HG02970 (cell line): ENCODE results near the gene POLR2E.

Experiments
- ATAC-seq: cut with Tn5 transposase; IDR thresholded peaks from one replicate; pipeline ENCODE4 v1.9.1; 2021; ENCODE audit warnings: mild to moderate bottlenecking, moderate library complexity, moderate number of reproducible peaks; ENCODE audit not compliant: unreplicated experiment, low FRiP score

Gene POLR2E

DNA sequence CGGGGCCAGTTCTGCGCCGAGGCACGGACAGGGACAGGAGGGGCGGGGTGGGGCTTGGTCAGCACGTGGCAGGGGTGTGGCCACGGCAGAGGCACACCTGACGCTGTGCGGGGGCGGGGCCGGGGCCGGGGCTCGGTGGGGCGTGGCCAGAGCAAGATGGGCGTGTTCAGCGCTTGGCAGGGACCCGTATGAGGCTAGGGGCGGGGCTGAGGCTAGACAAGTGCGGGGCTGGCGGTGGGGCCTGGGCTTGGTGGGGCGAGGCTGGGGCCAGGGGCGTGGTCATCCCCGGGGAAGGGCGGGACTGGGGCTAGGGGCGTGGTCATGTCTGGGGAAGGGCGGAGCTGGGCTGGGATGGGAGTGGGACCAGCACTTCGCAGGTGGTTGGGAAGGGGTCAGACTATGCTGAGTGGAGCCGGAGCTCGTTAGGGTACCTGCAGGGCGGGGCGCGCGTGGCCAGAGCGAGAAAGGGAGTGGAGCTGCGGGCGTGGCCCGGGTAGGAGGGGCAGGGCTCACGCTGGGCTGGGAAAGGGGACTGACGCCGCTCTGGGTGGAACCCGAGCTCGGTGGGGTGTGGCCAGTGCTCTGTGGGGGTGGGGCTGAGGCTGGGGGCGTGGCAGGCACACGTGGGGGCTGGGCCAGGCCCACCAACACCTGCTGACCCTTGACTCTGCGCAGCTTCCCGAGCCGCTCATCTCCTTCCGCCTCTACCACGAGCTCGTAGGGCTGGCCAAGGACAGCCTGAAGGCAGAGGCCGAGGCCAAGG lies 12.8 kb downstream of the POLR2E start:
- ATAC-seq, result no peak

DNA sequence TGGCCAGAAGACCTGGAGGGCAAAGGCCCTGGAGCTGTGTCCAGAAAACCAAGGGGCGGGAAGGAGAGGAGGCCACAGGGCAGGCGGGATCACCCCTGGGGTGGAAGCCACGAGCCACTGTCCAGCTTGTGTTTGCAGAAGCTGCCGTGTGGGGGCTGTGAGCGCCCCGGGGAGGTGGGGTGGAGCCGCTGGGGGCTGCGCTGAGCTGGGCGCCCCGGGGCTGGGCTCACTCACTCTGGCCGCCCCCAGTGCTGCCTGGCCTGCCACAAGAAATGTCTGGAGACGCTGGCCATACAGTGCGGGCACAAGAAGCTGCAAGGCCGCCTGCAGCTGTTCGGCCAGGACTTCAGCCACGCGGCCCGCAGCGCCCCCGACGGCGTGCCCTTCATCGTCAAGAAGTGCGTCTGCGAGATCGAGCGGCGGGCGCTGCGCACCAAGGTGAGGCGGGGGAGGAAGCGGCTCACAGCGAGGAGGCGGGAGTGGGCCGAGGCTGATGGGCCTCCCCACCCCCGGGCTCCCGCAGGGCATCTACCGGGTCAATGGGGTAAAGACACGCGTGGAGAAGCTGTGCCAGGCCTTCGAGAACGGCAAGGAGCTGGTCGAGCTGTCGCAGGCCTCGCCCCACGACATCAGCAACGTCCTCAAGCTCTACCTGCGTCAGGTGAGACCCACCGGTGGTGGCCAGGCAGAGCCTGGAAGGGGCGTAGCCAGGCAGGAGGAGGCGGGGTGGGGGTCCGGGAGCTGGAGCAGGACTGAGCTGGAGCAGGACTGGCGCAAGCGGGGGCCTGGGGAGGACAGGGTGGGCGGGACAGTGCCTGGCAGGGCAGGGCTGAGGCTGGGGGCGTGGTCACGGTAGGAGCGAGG lies 13.6 kb downstream of the POLR2E start:
- ATAC-seq, result no peak

- no peak for ATAC-seq
Observed at GRCh38 chr19:1080360-1081161, 14.6 kb downstream of the POLR2E start.

GRCh38 chr19:1079566-1080111 lies 15.5 kb downstream of the POLR2E start:
- no peak for ATAC-seq

DNA sequence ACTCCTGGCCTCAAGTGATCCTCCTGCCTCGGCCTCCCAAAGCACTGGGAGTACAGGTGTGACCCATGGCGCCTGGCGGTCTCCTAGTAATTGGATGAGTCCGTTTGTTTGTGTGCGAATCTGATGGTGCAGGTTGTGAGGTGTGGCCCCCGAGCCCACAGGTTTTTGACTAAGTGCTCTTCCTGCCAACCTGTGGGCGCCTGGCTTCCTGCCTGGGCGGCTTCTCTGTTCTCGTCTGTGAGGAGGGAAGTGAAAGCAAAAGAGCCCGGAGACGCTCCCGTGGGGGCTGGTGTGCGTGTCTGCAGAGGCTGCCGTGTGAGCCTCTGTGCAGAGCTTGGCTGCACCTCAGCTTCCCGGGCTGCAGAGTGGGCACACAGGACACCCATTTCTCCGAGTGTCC lies 18.2 kb downstream of the POLR2E start:
- ATAC-seq, result no peak

DNA sequence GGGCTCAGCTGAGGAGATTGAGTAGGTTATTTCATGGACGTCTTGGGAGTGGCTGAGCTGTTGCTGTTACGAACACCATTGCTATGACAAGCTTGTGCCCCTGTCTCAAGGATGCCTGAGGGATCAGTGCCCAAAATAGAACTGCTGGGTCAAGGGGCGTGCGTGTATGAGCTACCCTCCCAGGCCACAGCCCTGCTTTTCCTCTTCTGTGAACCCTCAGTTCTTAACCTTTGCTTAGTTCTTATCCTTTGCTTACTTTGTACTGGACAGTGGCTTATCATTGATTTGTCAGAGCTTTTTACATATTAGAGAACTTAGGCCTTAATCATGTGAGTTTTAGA lies 19.2 kb downstream of the POLR2E start:
- ATAC-seq, result no peak

DNA sequence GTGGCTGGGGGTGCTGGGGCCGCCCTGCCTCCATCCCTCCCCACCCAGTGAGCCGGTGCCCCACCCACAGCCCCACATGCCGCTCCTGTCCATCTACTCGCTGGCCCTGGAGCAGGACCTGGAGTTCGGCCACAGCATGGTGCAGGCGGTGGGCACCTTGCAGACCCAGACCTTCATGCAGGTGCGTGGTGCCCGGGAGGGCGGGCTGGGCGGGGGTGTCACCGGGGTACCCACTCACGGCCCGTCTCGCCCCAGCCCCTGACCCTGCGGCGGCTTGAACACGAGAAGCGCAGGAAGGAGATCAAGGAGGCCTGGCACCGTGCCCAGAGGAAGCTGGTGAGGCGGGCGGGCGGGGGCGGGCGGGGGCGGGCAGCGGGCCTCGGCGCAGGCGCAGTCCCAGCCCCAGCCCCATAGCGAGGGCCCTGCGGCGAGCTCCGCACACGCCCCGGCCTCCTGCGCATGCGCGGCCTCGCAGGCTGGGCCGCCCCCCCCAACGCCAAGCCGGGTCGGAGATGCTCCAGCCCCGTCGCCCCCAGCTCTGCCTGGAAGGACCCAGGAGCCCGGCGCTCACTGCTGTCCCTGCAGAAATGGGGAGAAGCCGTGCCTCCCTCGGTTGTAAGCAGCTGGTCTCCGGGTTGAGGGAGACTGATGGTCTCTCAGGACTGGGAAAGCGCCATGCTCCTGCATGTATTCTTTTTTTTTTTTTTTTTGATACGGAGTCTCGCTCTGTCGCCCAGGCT lies 20.5 kb downstream of the POLR2E start:
- ATAC-seq, result peak; percentile 43

GRCh38 chr19:1073956-1074517 lies 21.1 kb downstream of the POLR2E start:
- no peak for ATAC-seq

DNA sequence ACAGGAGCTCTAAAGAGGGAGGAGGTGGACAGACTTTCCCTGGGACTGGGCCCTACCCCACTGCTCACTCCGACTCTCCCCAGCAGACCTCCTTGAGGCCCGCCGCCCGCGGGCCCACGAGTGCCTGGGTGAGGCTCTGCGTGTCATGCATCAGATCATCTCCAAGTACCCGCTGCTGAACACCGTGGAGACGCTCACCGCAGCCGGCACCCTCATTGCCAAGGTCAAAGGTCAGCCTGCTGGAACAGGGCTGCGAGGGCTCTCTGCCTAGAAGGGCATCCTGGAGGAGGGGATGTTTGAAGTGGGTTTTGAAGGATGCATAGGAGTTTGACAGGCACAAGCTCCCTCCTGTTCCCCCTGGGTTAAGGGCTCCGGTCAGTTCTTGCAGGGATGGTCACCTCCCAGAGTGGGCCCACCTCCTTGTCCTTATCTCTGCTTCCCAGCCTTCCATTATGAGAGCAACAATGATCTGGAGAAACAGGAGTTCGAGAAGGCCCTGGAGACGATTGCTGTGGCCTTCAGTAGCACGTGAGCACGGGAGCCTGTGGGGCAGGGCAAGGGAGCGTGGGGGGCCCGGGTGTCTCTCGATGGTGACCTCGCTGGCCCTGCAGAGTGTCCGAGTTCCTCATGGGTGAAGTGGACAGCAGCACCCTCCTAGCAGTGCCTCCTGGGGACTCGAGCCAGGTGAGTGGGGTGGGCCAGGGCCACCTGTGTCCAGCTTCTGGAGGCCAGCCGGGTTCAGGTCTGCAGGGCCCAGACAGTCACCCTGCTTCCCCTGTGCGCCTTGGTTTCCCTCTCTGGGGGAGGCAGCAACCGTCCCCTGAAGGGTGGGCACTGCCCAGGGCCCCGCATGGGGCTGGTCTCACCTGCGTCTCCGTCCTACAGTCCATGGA lies 21.9 kb downstream of the POLR2E start:
- ATAC-seq, result no peak

- ATAC-seq, result no peak
Observed at GRCh38 chr19:1072371-1073015, 22.7 kb downstream of the POLR2E start.

DNA sequence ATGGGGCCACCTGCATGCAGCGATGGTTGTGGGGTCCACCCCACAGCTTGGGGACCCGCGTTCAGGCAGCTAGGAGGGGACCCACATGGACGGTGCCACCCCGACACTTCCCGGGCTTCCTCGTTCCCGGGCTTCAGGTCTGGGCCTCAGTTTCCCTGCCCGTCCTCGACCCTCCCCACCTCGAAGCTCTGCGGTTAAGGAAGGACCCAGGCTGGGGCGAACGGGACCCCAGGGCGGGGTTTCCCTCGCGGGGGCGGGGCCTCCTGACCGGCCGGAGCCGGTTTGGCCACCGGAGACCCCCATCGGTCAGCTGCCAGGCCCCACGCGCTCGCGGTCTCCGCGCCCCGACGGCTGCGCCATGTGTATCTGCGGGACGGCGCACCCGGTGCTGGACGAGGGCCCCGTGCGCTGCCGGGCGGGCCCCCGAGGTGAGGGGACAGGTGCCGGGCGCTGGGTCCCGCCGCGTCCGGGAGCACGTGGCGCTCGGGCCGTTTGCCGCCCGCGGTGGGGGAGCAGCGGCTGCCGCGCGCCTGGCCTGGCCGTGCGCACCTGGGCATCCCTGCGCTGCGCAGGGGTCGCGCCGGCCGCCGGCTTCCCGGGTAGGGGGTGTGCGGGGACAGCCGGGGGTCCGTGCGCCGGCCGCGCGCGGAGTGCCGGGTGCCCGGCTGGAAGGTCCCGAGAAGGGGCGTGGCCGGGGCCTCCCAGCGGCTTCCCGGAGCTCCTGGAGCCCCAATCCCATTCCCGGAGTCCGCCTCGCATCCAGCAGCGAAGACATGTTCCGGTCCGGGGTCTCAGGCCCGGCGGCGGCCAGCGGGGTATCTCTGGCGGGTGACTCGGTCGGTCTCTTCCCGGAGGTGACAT lies 24.0 kb downstream of the POLR2E start:
- no peak for ATAC-seq

DNA sequence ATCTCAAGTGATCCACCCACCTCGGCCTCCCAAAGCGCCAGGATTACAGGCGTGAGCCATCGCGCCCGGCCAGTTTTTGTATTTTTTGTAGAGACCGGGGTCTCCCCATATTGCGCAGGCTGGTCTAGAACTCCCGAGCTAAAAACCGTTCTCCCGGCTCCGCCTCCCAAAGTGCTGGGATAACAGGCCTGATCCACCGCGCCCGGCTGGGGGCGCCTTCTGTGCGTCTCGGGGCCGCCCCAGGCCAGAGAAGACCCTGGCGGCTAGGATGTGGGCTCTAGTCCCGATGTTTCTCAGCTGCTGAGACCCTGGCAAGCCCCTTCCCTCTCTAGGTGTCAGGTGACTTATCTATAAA lies 24.6 kb downstream of the POLR2E start:
- no peak for ATAC-seq

DNA sequence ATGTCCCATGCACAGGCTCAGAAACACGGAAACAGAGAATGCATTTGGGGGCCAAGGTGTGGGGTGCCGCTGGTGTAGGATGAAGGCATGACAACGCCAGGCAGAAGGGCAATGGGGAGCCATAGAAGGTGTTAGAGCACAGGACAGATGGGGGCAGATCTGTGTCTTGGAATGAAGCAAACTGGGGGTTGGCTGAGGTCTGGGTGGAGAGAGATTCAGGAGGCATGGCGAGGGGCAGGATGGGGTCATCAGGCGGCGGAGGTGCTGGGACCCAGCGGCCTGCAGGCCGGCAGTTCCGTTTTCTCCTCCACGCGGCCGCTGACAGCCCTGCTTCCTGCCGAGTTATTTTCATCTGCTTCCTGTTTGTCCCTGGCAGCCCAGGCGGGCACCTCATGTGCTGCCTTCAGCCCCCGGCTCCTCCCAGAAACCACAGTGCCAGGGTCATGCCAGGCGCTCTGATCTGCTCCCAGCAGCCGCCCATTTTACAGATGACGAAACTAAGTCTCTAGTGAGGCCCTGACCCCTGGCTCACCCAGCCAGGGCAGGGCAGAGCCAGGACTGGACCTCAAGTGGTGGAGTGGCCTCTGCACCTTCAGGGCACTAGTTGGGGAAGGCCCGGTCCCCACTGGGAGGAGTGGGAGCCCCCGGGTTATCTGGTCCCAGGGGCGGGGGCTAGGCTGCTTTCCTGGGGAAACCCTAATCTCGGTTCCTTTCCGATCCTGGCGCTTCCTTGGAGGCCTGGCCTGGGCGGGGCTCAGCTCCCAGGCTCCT lies 26.0 kb downstream of the POLR2E start:
- ATAC-seq, result no peak

- ATAC-seq, result no peak
Observed at GRCh38 chr19:1068009-1069001, 26.9 kb downstream of the POLR2E start.

- ATAC-seq, result peak; percentile 11
Observed at GRCh38 chr19:1067341-1067957, 27.7 kb downstream of the POLR2E start.
